HG02763 (cell line): Measurements from ENCODE around the gene SH3RF1.
"Not testable (repeated sequence)": the region's sequence is repeated elsewhere in the genome, so short reads cannot be mapped to it uniquely, and the experiment has no call there.

ENCODE experiments used
- ATAC-seq: cut with Tn5 transposase; IDR thresholded peaks from one replicate; pipeline ENCODE4 v1.9.1; 2021; ENCODE audit warnings: mild to moderate bottlenecking, moderate library complexity; ENCODE audit not compliant: unreplicated experiment

The SH3RF1 gene

DNA sequence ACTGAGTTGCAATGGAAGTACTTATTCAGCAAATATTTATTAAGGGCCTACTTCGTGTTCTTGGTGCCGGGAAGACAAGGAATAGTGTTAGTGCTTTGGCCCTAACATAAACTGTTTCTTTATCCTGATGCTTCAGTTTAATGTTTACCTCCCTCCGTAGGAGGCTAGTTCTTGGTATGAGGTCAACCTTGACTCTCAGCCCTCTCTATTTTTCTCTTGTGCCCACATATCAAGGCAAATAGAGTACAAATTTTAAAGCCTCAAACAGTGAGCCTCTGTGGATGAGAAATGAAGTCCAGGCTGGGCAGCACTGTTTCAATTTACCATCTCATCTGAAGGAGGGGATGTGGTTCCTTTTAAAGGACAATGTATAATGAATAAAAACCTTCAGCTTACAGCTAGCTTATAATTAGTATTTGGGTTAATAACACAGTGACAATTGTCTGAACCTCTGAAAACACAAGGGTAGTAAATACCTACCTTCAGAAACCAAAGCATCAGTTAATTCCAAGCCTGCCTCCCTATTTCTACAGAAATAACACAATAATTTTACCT lies 68.5 kb downstream of the SH3RF1 start:
- peak; percentile 54 for ATAC-seq

DNA sequence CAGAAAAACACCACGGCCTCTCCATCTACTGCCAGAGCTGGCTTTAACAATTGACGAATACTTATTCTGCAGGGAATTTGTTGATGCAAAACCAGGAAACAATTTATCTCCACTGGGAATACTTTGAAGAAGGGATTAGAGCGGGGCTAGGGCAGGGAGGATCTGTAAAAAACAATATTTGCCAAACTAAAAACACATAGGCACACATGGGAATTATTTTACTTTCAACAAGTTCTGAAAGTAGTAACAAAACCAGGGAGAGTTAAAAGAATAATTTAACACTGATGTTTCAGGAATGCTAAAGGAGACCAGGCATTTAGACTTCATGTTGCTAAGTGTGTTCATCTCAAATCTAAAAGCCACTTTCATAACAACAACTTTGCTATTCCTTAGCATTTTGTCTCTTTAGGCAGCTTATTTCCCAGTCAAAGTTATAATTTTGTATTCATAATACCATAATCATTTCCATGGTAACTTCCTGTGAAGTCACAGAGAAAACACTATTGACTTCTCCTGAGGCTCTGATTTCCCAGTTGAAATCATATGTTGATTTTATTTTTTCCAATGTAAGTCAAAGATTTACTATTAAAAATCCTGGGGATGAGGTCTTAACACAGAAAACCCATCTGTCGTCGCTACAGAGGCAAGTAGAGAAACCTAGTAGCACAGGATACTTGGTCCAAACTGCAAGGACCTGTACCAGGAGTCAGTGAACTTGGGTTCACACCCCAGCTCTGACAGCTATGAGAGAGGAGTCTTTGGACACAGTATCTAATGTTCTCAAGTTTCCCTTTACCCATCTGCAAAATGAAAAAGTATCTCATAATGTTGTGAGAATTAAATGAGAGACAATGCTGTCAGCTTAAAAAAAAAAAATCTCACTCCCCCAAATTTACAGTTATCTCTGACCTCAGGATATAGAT lies 69.3 kb downstream of the SH3RF1 start:
- no peak for ATAC-seq

DNA sequence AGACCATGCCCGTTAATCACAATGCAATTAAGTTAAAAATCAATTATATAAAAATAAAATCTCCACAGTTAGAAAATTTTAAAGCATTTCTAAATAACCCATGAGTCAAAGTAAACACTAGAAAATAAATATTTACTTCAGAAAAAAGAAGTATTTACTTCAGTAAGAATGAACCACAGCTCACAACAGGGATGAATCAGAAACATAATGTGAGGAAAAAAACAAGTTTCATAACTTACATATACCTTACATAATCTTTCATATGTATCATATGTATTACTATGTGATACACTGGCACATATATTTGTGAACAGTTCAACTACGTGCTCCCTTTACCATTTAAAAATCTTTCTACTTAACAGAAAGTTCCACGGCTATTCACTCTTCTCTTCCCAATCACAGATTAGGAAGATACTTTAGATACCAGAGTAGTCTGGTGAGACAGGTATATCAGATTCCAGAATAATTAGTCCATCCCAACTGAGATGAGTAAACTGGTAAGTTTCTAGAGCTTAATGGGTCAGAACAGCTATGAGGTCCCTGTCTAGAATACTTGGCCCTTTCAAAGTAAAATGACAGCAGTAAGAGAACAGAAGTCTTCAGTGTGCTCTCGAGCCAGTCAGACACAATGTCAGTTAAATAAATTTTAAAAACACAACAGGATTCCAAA lies 70.3 kb downstream of the SH3RF1 start:
- ATAC-seq = no peak

DNA sequence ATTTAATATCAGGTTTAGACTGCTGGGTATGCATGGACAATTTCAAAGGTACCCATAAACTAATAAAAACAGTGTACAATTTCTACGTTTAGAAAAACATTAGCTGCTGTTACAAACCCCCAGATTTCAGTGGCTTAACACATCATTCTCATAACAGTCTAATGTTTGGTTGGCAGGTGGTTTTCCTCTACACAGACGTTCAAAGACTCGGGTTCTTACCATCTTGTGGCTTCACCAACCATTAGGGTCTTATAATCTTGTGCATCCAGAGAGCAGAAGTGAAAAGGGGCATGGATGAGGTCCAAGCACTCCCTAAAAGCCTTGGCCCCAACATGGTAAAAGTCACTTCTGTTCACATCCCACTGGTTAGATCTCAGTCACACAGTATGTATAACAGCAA lies 71.6 kb downstream of the SH3RF1 start:
- ATAC-seq = no peak

DNA sequence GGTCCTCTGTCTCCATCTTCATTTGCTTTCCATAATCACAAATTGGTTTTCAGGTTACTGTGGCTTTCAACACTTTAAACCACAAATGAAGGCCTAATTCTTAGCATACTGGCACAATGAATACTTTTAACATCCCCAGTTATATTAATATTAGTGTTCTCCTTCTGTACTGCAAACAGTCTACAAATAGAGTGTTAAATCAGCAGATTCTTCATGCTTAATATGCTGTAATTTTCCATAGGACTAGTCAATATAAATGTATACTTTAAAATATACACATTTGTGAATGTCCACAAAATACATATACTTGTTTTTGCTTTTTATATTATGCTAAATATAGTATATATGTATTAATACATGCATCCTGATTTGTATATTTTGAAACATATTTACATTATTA lies 72.6 kb downstream of the SH3RF1 start:
- ATAC-seq = no peak

DNA sequence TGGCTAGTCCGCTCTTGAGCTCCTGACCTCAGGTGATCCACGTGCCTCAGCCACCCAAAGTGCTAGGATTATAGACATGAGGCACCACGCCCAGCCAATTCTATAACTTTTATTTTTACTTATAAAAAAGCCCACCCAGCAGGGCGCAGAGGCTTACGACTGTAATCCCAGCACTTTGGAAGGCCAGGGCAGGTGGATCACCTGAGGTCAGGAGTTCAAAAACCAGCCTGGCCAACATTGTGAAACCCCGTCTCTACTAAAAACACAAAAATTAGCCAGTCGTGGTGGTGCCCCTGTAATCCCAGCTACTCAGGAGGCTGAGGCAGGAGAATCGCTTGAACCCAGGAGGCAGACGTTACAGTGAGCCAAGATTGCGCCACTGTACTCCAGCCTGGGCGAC lies 73.5 kb downstream of the SH3RF1 start:
- ATAC-seq = not testable (repeated sequence)

DNA sequence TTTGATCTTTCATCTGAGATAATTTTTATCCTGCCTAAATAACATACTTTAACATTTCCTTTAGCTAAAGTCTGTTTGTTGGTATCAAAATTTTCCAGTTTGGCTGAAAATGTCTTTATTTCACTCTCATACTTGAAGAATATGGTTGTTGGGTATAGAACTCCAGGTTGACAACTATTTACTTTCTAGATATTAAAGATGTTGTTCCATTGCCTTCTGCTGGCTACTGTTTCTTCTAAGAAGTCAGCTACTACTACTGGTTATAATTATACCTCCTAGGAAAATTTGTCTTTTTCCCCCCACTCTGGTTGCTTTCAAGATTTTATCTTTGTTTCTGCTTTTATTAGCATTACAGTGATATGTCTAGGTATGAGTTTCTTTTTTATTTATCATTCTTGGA lies 75.7 kb downstream of the SH3RF1 start:
- no peak for ATAC-seq

DNA sequence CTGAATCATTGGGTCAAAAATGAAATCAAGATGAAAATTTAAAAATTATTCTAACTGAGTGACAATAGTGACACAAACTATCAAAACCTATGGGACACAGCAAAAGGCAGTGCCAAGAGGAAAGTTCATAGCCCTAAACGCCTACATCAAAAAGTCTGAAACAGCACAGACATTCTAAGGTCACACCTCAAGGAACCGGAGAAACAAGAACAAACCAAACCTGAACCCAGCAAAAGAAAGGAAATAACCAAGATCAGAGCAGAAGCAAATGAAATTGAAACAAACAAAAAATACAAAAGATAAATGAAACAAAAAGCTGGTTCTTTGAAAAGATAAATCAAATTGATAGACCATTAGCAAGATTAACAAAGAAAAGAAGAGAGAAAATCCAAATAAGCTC lies 80.8 kb downstream of the SH3RF1 start:
- not testable (repeated sequence) for ATAC-seq

DNA sequence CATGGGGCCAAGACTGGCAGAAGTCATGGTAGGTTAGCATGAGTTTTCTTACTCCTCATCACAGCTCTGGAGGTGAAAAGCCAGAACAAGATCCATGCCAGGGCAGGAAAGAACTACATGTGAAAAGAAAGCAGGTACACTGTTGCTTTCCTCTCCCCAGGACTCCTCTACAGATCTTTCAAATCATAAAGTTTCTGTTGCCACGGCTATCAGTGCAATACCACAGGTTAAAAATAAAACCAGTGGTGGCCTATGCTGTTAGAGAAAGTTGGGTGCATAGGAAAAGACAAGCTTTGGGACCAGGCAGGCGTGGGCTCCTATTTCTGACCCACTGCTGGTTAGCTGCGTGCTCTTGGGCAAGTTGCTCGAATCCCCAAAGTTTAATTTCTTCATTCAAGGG lies 81.4 kb downstream of the SH3RF1 start:
- ATAC-seq = peak; percentile 85

DNA sequence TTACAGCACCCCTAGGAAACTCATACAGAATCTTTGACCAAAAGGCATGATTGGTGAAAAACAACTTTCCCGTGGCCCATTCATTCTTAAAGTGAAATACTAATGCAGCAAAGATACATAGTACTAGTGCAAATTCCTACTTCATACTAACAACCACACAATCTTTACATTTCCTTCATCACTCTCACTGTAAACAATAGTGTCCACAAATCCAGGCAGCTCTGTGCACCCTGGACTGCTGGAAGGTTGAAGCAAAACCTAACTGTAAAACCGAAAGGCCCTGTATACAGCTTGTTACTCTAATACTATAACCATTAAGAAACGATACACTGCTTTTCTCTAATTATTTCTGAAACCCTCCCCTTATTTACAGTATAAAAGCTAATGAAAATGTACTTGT lies 82.6 kb downstream of the SH3RF1 start:
- no peak for ATAC-seq

DNA sequence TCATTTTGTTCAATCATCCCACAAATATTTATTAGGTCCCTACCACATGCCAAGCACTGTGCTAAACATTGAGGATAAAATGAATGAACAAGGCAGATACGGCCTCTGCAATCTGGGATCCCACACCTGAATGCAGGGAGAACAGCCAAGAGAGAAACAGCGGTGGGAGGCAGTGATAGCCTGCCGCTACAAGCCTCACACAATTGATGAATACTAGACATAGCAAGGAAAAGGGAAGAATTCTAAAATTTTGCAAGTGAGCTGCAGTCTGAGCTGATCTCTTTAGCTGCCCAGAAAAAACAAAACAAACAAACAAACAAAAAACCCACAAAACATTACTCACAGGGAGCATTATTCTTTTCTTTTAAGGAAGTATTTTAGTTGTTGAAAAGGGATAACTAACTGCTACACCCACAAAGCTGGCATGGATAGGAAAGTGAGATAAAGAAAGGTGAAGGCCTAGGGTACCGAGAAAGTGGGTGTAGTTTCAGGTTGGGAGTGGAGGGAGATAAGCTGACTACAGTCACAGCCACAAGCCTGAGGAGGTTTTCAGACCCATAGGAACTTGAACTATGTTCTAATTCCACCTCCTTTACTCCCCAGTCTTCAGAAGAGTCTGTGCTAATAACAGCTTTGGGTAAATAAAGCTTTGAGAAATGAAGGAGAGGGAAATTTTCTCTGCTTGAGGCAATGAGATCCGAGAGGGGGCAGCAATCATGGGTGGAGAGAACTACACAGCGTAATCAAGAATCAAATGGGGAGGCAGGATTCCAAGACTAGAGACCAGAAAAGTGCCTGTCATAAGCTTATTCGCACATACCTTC lies 85.4 kb downstream of the SH3RF1 start:
- no peak for ATAC-seq

DNA sequence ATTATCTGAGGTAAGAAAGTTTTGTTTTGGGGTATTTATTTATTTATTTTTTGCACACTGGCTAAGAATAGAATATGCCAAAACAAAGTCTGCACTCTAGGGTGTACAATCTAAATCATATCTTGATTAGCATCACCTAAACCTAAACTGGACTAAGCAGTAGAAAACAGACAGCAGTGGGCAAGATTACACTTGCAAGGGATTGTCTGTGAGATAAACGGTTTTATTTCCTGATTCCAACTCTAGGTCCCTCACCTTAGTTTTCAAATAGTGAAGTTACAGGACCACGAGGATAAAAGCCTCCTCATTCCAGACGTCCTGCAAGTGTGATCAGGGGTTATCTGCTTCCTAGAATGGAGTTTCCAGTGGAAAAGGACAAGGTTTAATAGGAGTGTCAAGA lies 86.1 kb downstream of the SH3RF1 start:
- ATAC-seq = no peak

DNA sequence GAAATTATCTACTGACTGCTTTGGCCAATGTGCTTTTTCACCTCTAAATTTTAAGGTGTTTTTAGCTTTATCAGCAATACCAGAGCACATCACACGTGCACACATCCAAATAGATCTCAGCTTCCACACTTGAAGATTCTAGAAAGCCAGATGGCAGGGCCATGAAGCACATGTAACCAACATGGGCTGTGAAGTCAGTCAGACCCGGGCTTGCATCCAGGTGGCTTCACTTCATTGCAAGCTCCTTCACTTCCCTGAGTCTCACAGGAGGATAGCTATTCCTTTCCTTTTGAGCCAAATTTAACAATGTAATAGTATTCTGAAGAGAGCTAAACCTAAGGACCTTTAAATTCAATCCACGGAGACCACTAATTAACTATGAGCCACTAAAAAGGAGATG lies 86.5 kb downstream of the SH3RF1 start:
- no peak for ATAC-seq

DNA sequence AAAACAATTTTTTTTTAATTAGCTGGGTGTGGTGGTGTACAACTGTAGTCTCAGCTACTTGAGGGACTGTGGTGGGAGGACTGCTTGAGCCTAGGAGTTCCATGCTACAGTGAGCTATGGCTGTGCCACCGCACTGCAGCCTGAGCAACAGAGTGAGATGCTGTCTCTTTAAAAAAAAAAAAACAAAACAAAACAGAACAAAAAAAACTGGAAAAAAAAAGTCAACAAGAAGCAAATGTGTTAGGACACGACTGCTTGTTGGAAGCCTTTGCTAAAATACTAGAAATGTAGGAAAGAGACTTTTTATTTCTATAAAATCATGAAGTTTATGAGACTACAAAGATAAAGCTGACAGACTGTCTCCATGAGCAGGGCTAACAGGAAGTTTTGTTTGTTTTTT lies 87.2 kb downstream of the SH3RF1 start:
- ATAC-seq = no peak

DNA sequence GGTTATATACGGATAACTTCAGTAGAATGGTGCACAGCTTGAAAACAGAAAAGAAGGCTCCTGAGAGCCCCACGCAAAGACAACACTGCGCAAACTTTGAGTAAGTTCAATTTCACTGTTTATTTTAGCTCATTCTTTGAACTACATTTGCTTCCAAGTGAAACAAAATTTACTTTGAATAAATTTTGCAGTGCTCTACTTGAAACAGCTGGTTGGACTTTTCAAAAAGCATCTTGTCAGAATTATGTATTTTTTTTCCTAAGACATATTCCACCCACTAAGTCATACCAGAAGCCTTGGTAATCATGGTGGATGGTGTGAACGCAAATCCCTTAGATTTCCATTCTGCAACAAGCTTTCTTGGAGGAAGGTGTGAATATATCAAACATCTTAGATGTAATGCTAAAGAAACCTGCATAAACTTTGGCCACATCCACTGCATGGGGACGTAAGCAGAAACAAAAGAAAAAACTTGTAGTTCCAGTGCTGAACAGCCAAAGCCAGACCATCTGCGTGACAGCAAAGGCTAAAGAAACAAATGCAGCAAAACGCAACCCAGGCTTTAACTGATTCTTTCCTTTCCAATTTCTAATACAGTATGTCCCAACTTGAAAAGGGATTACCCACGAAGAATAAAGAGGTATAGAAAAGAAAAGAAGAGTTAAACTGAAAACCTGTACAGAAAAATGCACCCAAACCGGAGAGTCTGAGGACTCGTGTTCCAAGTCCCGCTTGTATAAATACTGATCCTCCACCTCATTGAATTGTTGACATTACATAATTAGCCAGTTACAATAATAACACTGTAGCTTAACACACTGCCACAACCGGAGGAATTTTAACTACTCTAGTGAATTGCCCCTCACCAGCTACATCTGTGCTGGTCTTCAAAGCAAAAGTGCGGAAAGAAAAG lies 90.9 kb downstream of the SH3RF1 start:
- no peak for ATAC-seq

DNA sequence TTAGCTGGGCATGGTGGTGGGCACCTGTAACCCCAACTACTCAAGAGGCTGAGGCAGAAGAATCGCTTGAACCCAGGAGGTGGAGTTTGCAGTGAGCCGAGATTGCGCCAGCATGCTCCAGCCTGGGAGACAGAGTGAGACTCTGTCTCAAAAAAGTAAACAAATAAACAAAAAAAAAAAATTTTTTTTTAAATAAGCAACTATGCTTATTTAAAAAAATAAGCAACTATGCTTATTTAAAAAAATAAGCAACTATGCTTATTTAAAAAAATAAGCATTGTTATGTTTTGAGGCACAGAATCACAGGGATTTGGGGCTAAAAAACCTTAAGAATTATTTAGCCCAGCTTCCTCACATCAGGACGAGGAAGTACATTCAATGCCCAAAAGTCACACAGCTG lies 92.7 kb downstream of the SH3RF1 start:
- ATAC-seq = not testable (repeated sequence)

DNA sequence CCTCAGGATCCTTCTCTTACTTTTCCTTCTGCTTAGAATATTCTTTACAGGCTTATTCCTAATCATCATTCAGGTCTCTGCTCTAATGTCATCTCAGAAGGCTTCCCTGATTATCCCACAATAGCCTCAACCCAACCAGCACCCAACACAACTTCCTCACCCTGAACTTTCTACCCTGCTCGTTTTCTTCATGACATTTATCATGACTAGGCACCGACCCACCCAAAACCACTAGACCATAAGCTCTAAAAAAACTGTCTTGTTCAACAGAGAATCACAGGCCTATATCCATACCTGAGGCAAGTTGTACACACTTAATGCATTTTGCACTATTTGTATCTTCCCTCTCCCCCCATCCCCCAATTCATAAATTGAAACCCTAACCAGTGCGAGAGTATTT lies 95.3 kb downstream of the SH3RF1 start:
- no peak for ATAC-seq

DNA sequence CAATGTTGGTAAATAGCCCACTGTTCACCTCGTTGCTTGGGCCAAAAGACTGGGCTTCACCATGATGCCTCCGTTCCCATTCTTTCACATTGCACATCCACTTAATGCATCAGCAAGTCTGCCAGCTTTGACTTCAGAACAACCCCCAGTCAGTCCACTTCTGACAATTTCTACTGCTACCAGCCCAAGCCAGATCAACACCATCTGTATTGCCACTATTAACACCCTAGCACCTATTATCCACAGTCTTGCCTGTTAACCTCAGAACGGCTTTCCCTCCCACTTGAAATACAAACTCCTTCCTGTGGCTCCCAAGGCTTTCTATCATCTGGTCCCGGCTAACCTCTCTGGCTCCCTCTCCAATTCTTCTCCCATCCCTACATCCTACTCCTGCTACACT lies 95.7 kb downstream of the SH3RF1 start:
- no peak for ATAC-seq

DNA sequence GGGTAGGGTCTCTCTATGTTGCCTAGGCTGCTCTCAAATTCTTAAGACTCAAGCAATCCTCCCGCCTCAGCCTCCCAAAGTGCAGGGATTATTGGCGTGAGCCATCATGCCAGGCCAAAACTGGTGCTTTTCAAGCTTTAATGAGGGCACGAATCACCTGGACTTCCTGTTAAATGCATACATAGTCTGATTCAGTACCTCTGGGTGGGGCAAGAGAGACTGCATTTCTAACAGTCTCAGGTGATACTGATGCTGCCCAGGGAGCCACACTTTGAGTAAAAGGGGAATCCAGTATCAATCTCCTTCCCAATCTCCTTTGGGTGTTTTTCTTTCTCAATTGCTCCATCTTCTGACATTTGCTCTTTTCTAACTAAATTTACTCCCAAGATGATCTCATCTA lies 96.5 kb downstream of the SH3RF1 start:
- ATAC-seq = no peak
